ENCODE results near the gene PRRT1B.
"Not testable (repeated sequence)": the region's sequence is repeated elsewhere in the genome, so short reads cannot be mapped to it uniquely, and the experiment has no call there.

PRRT1B gene

DNA sequence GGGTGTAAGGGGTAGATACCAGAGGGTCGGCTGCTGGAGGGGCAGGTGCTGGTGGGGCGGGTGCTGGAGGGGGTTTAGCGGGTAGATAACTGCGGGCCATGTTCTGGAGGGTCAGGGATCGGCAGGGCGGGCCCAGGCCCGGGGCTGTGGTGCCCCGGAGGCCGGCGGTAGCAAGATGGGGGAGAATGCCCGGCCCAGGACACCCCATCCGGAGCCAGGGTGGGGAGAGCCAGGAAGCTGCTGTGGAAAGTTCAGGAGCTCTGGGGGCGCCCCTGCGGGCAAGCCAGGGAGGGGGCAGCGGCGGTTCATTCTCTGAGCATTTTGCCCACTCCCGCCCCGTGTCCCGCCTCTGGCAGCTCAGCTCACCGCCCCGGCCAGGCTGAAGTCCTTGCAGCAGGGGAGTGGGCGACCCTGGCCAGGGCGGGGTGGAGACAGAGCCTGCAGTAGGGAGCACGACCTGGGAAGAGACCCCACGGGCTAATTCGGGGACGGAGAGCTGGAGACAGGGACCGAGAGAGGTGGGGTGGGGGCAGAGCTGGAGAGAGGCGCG lies 538 bp downstream of the PRRT1B start:
- H3K9me2 ChIP-seq (replicated peaks; ENCODE audit: insufficient read depth, low read length), result no peaks in the 10 kb centered on the region
- no peaks in the 10 kb centered on the region for H3K79me2 ChIP-seq (ENCODE audit: low read length)
- DNase-seq, result no peak
- no peaks in the 10 kb centered on the region; the same call in 1 of the 2 replicates for H3K27me3 ChIP-seq (replicated peaks; ENCODE audit: insufficient read depth, low read length)
- H3K4me3 ChIP-seq (ENCODE audit: low read length), result no peak overlapping the region
- no peaks in the 10 kb centered on the region for H3K9me3 ChIP-seq (replicated peaks; ENCODE audit: insufficient read depth, low read length)
- H3K9ac ChIP-seq (ENCODE audit: low read length), result no peak overlapping the region
- no peaks in the 10 kb centered on the region for H4K20me1 ChIP-seq (ENCODE audit: insufficient read depth, low read length)
- H3F3A ChIP-seq (ENCODE audit: insufficient read depth, low read length), result no peaks in the 10 kb centered on the region
- no peaks in the 10 kb centered on the region for H3K4me1 ChIP-seq (ENCODE audit: low read length)
- H2AFZ ChIP-seq (ENCODE audit: low read length), result no peak overlapping the region
- H3K4me2 ChIP-seq (ENCODE audit: low read depth, low read length), result no peak overlapping the region
- H3K27ac ChIP-seq (ENCODE audit: low read length), result no peak overlapping the region
- H3K36me3 ChIP-seq (replicated peaks; ENCODE audit: insufficient read depth, low read length), result no peaks in the 10 kb centered on the region
- TF ChIP-seq, protein P1, sequence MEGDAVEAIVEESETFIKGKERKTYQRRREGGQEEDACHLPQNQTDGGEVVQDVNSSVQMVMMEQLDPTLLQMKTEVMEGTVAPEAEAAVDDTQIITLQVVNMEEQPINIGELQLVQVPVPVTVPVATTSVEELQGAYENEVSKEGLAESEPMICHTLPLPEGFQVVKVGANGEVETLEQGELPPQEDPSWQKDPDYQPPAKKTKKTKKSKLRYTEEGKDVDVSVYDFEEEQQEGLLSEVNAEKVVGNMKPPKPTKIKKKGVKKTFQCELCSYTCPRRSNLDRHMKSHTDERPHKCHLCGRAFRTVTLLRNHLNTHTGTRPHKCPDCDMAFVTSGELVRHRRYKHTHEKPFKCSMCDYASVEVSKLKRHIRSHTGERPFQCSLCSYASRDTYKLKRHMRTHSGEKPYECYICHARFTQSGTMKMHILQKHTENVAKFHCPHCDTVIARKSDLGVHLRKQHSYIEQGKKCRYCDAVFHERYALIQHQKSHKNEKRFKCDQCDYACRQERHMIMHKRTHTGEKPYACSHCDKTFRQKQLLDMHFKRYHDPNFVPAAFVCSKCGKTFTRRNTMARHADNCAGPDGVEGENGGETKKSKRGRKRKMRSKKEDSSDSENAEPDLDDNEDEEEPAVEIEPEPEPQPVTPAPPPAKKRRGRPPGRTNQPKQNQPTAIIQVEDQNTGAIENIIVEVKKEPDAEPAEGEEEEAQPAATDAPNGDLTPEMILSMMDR (IDR thresholded peaks at IDR 0.05; ENCODE audit: low read length), result no peak
- TF ChIP-seq EZH2phosphoT487 (IDR thresholded peaks at IDR 0.05; ENCODE audit: low read length) (no peak), EZH2 (optimal IDR thresholded peaks at IDR 0.05; ENCODE audit: low read depth, low read length) (no peak)

DNA sequence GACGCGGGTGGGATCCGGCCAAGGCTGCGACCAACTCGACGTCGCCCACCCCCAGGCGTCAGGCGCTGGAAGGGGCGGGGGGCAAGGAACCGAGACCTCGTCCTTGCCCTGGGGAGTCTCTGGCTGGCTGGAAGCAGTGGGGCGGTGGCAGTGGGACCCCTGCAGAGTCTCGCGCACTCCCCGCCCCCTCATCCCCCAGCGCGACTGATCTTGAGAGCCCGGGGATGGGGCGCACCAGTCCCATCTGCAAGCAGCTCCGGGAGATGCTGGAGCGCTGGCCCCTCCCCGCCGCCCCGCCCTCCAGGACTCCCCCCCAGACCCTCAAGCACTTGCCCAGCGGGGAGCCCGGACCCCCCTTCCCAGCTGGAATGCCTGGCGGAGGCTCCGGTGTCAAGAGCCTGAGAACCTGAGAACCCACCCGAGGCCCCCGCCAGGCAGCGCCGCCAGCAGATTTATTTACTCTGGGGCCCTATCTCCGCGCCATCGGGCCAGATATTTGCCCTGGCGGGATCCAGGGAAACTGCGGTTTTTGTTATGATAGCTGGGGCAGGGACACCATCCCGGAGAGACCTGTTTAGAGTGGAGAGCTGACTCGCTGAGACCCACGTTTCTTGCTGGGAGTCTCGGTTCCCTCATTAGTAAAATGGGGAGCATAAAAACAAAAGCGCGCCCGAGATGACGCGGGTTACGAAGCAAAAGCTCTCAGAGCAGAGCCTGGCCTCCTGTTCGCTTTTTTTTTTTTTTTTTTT lies 1.2 kb downstream of the PRRT1B start:
- no peak overlapping the region for H3K27ac ChIP-seq (ENCODE audit: low read length)
- no peak overlapping the region for H3K9ac ChIP-seq (ENCODE audit: low read length)
- TF ChIP-seq, protein P1 (IDR thresholded peaks at IDR 0.05; ENCODE audit: low read length), result no peak
- TF ChIP-seq EZH2 (optimal IDR thresholded peaks at IDR 0.05; ENCODE audit: low read depth, low read length) (no peak), EZH2phosphoT487 (IDR thresholded peaks at IDR 0.05; ENCODE audit: low read length) (no peak)
- no peaks in the 10 kb centered on the region for H3K9me3 ChIP-seq (replicated peaks; ENCODE audit: insufficient read depth, low read length)
- H3K4me3 ChIP-seq (ENCODE audit: low read length), result no peak overlapping the region
- H3K27me3 ChIP-seq (replicated peaks; ENCODE audit: insufficient read depth, low read length), result no peaks in the 10 kb centered on the region; the same call in 1 of the 2 replicates
- H3K9me2 ChIP-seq (replicated peaks; ENCODE audit: insufficient read depth, low read length), result no peaks in the 10 kb centered on the region
- no peaks in the 10 kb centered on the region for H3K4me1 ChIP-seq (ENCODE audit: low read length)
- no peaks in the 10 kb centered on the region for H3K79me2 ChIP-seq (ENCODE audit: low read length)
- H2AFZ ChIP-seq (ENCODE audit: low read length), result no peak overlapping the region
- no peaks in the 10 kb centered on the region for H3K36me3 ChIP-seq (replicated peaks; ENCODE audit: insufficient read depth, low read length)
- no peak for DNase-seq
- no peak overlapping the region for H3K4me2 ChIP-seq (ENCODE audit: low read depth, low read length)
- H3F3A ChIP-seq (ENCODE audit: insufficient read depth, low read length), result no peaks in the 10 kb centered on the region
- H4K20me1 ChIP-seq (ENCODE audit: insufficient read depth, low read length), result no peaks in the 10 kb centered on the region

DNA sequence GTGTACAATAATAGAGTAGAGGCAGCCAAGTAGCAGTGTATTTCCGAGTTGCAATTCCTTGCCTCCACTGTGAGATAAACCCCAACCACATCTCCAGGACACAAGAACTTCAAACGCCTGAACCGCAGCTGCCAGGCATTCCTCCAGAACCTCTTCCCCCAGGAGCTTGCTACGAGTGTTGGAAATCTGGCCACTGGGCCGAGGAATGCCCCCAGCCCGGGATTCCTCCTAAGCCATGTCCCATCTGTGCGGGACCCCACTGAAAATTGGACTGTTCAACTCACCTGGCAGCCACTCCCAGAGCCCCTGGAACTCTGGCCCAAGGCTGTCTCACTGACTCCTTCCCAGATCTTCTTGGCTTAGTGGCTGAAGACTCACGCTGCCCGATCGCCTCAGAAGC lies 3.9 kb downstream of the PRRT1B start:
- not testable (repeated sequence) for H3K9me3 ChIP-seq (replicated peaks; ENCODE audit: insufficient read depth, low read length); H3K9ac ChIP-seq (ENCODE audit: low read length); H3K27me3 ChIP-seq (replicated peaks; ENCODE audit: insufficient read depth, low read length); H2AFZ ChIP-seq (ENCODE audit: low read length); H3K4me2 ChIP-seq (ENCODE audit: low read depth, low read length); H3K36me3 ChIP-seq (replicated peaks; ENCODE audit: insufficient read depth, low read length); H3K4me3 ChIP-seq (ENCODE audit: low read length); H3F3A ChIP-seq (ENCODE audit: insufficient read depth, low read length); H3K27ac ChIP-seq (ENCODE audit: low read length); DNase-seq; H4K20me1 ChIP-seq (ENCODE audit: insufficient read depth, low read length); H3K79me2 ChIP-seq (ENCODE audit: low read length); H3K4me1 ChIP-seq (ENCODE audit: low read length); H3K9me2 ChIP-seq (replicated peaks; ENCODE audit: insufficient read depth, low read length)

DNA sequence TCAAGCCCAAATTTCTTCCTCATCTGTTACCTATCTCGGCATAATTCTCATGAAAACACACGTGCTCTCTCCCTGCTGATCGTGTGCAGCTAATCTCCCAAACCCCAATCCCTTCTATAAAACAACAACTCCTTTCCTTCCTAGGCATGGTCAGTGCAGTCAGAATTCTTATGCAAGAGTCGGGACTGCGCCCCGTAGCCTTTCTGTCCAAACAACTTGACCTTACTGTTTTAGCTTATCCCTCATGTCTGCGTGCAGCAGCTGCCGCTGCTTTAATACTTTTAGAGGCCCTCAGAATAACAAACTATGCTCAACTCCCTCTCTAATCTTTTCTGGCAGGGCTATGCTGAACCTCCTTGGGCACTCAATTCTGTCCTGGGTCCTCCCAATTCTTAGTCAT lies 5.1 kb downstream of the PRRT1B start:
- H3K27me3 ChIP-seq (replicated peaks; ENCODE audit: insufficient read depth, low read length); H3K9me2 ChIP-seq (replicated peaks; ENCODE audit: insufficient read depth, low read length); H2AFZ ChIP-seq (ENCODE audit: low read length); H3K27ac ChIP-seq (ENCODE audit: low read length); H3K36me3 ChIP-seq (replicated peaks; ENCODE audit: insufficient read depth, low read length); H3K4me2 ChIP-seq (ENCODE audit: low read depth, low read length); H3K9ac ChIP-seq (ENCODE audit: low read length); DNase-seq; H3K4me1 ChIP-seq (ENCODE audit: low read length); H3F3A ChIP-seq (ENCODE audit: insufficient read depth, low read length); H3K79me2 ChIP-seq (ENCODE audit: low read length); H4K20me1 ChIP-seq (ENCODE audit: insufficient read depth, low read length); H3K9me3 ChIP-seq (replicated peaks; ENCODE audit: insufficient read depth, low read length); H3K4me3 ChIP-seq (ENCODE audit: low read length): not testable (repeated sequence)
